ENCODE data around the gene KANSL1L. TPM values are rescaled to one million over a fixed set of nuclear protein-coding genes. Genes with fewer than 3 reads are reported as not detected.
A peak's percentile ranks its signal among the peaks of the same experiment; 100 is the strongest.

Gene KANSL1L
- total and polyA plus RNA-seq, 11 donors, result 6.1 to 24.9 (median 18.0) TPM

DNA sequence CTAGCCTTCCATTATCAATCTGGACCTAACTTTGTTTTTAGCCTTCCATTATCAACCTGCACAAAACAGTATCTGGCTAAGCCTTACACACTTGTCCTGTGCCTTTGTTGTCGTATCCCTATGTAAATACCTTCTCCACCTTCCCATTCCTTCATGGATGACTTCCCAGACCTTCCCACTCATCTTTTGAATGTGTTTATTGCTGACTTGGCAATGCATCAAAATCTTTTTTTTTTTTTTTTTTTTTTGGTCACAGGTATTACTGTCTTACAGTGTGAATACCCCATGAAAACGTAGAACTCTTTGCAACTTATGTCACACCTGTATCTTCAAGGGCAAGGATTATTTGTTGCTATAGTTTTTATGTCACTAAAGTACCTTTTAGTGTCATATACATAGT is 143.0 kb downstream of the KANSL1L start:
- no peaks in the 10 kb centered on the region for H3K4me1 ChIP-seq
- peaks cover 4 to 79% (median 58%) of the 10 kb centered on the region in 9 donors for H3K36me3 ChIP-seq
- TF ChIP-seq CTCF (IDR thresholded peaks at IDR 0.05) (no peak), POLR2A (IDR thresholded peaks at IDR 0.05) (no peak)
- no peaks in the 10 kb centered on the region for H3K27me3 ChIP-seq
- intact Hi-C loops (cut with DNase I), result no loop called here
- DNase-seq, result no peak
- no peak overlapping the region for H3K4me3 ChIP-seq
- H3K9me3 ChIP-seq, result no peaks in the 10 kb centered on the region
- 81 to 87% (median 86%) methylated on average over 2 of the region's 2 CpGs for WGBS, 4 donors
- no peak for ATAC-seq
- no peak overlapping the region for H3K27ac ChIP-seq

GRCh38 chr2:210027608-210028007 is 143.6 kb downstream of the KANSL1L start:
- Histone ChIP-seq H3K9me3 (no peaks in the 10 kb centered on the region), H3K4me3 (no peak overlapping the region), H3K27ac (no peak overlapping the region), H3K36me3 (peaks cover 4 to 84% (median 64%) of the 10 kb centered on the region in 9 donors), H3K27me3 (no peaks in the 10 kb centered on the region), H3K4me1 (no peaks in the 10 kb centered on the region)
- WGBS, 4 donors, result 83 to 84% (median 84%) methylated on average over 2 of the region's 2 CpGs
- intact Hi-C loops (cut with DNase I), result no loop called here
- ATAC-seq (peak in 1 of 4 donors; percentile 41), DNase-seq (no peak)
- no peak for TF ChIP-seq CTCF (IDR thresholded peaks at IDR 0.05)
- TF ChIP-seq POLR2A (IDR thresholded peaks at IDR 0.05), result no peak

DNA sequence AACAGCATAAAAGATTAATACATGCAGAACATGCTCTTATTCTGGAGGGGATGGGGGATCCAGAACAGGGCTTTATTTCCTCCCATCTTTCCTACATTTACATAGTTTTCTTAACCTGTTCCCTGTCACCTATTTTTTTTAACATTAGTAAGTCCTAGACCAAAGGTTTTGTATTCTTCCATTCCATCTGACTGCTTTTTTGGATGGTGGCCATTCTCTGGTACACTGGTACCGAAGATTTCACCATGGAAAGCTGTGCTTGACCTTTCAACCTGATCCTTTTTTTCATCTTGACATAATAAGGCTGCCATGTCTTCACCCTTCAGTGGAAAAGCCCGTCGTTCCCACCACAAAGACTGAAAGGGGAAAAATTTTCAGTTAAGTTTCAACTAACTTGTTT is 148.4 kb downstream of the KANSL1L start:
- Histone ChIP-seq H3K4me1 (peaks cover 0 to 5% (median 0%) of the 10 kb centered on the region in 12 donors), H3K9me3 (no peaks in the 10 kb centered on the region), H3K27me3 (no peaks in the 10 kb centered on the region), H3K4me3 (no peak overlapping the region), H3K27ac (no peak overlapping the region), H3K36me3 (peaks cover 0 to 99% (median 95%) of the 10 kb centered on the region in 9 donors)
- intact Hi-C loops (cut with DNase I), result no loop called here
- ATAC-seq, result no peak
- 86 to 92% (median 90%) methylated on average over 3 of the region's 3 CpGs for WGBS, 4 donors
- TF ChIP-seq POLR2A (IDR thresholded peaks at IDR 0.05) (no peak), CTCF (IDR thresholded peaks at IDR 0.05) (no peak)
- no peak for DNase-seq

DNA sequence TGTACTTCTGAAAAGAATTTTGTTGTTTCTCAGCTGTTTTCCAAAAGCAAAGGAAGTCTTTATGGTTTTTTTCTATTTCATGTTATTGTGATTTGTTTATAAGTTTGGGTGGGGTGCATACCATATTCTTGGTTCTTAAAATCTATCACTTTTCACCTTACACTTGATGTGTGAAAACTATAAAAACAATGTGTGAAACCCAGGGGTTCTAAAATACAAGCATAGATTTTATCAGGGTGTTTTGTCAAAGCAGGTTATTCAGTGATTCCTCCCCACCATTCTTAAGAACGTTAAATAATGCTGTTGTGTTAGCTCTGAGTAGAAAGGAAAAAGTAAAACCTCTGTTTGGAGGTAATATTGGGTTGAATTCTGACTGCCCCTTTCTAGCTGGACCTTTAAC is 151.1 kb downstream of the KANSL1L start:
- Histone ChIP-seq H3K4me1 (peaks cover 0 to 5% (median 0%) of the 10 kb centered on the region in 12 donors), H3K27me3 (no peaks in the 10 kb centered on the region), H3K4me3 (no peak overlapping the region), H3K36me3 (peaks cover 0 to 100% (median 98%) of the 10 kb centered on the region in 9 donors), H3K9me3 (no peaks in the 10 kb centered on the region), H3K27ac (no peak overlapping the region)
- ATAC-seq, result no peak
- WGBS, 4 donors, result 83 to 93% (median 85%) methylated on average over 1 of the region's 1 CpG
- no peak for TF ChIP-seq CTCF (IDR thresholded peaks at IDR 0.05)
- TF ChIP-seq POLR2A (IDR thresholded peaks at IDR 0.05), result no peak
- intact Hi-C loops (cut with DNase I), result no loop called here
- no peak for DNase-seq

All from heart left ventricle (tissue), 16 donors.